ENCODE measurements around the gene DGKB.

Gene DGKB

GRCh38 chr7:14773729-14774271, 128.8 kb downstream of the DGKB start:
- H2BK12ac ChIP-seq (ENCODE audit: low read length in 2 of 2): no peak overlapping the region
- H2BK5ac ChIP-seq (ENCODE audit: low read depth, low read length, poor library complexity, severe bottlenecking): no peak overlapping the region
- no peak for DNase-seq
- no peak overlapping the region for H2AK5ac ChIP-seq (ENCODE audit: low read length, severe bottlenecking)
- H3K27ac ChIP-seq (ENCODE audit: low read length, poor library complexity, severe bottlenecking): no peak overlapping the region
- no peak overlapping the region for H3K4me3 ChIP-seq (ENCODE audit: insufficient read depth in 1 of 2, low read depth in 1 of 2, low read length in 2 of 2)
- no peaks in the 10 kb centered on the region for H3K36me3 ChIP-seq (ENCODE audit: control insufficient read depth in 1 of 2, insufficient read depth in 2 of 2, low read depth in 1 of 2, low read length in 2 of 2)
- WGBS: no CpG with 5 or more reads among the region's 2 CpGs
- no peak overlapping the region for H2BK15ac ChIP-seq (ENCODE audit: low read depth, poor library complexity, severe bottlenecking)
- H3K14ac ChIP-seq (ENCODE audit: low read length in 2 of 2): no peak overlapping the region
- H2BK120ac ChIP-seq (ENCODE audit: low read depth, low read length): no peak overlapping the region
- no peak overlapping the region for H4K91ac ChIP-seq (ENCODE audit: low read length)
- H2AFZ ChIP-seq (ENCODE audit: low read depth, low read length): no peak overlapping the region
- no peak overlapping the region for H4K8ac ChIP-seq (ENCODE audit: low read length)
- H3K9ac ChIP-seq (ENCODE audit: low read length): no peak overlapping the region
- H3K27me3 ChIP-seq (ENCODE audit: control insufficient read depth in 1 of 2, insufficient read depth in 1 of 2, low read length in 2 of 2): no peaks in the 10 kb centered on the region
- no peak overlapping the region for H3K4me2 ChIP-seq (ENCODE audit: low read length, poor library complexity, severe bottlenecking)
- H3K4ac ChIP-seq (ENCODE audit: low read depth in 1 of 2, low read length in 2 of 2): no peak overlapping the region
- H3K18ac ChIP-seq (ENCODE audit: low read depth in 1 of 2, low read length in 2 of 2): no peak overlapping the region
- no peaks in the 10 kb centered on the region for H3K4me1 ChIP-seq (ENCODE audit: control insufficient read depth, insufficient read depth, low read depth, low read length)
- H3K9me3 ChIP-seq (ENCODE audit: control insufficient read depth, low read length): peaks cover 8% of the 10 kb centered on the region
- no peak overlapping the region for H3K23ac ChIP-seq (ENCODE audit: low read length in 2 of 2)
- H3K79me1 ChIP-seq (replicated peaks; ENCODE audit: low read length, poor library complexity, severe bottlenecking): no peaks in the 10 kb centered on the region

- no peak overlapping the region for H3K23ac ChIP-seq (ENCODE audit: low read length in 2 of 2)
- H3K14ac ChIP-seq (ENCODE audit: low read length in 2 of 2): no peak overlapping the region
- no peak overlapping the region for H3K4me3 ChIP-seq (ENCODE audit: insufficient read depth in 1 of 2, low read depth in 1 of 2, low read length in 2 of 2)
- no peak overlapping the region for H2AFZ ChIP-seq (ENCODE audit: low read depth, low read length)
- H3K27ac ChIP-seq (ENCODE audit: low read length, poor library complexity, severe bottlenecking): no peak overlapping the region
- H3K27me3 ChIP-seq (ENCODE audit: control insufficient read depth in 1 of 2, insufficient read depth in 1 of 2, low read length in 2 of 2): no peaks in the 10 kb centered on the region
- H3K4ac ChIP-seq (ENCODE audit: low read depth in 1 of 2, low read length in 2 of 2): no peak overlapping the region
- WGBS: 96% methylated on average over 1 of the region's 2 CpGs
- H4K91ac ChIP-seq (ENCODE audit: low read length): no peak overlapping the region
- H3K18ac ChIP-seq (ENCODE audit: low read depth in 1 of 2, low read length in 2 of 2): no peak overlapping the region
- H2BK12ac ChIP-seq (ENCODE audit: low read length in 2 of 2): no peak overlapping the region
- no peak overlapping the region for H2BK15ac ChIP-seq (ENCODE audit: low read depth, poor library complexity, severe bottlenecking)
- H2BK120ac ChIP-seq (ENCODE audit: low read depth, low read length): no peak overlapping the region
- no peaks in the 10 kb centered on the region for H3K79me1 ChIP-seq (replicated peaks; ENCODE audit: low read length, poor library complexity, severe bottlenecking)
- no peak overlapping the region for H2AK5ac ChIP-seq (ENCODE audit: low read length, severe bottlenecking)
- H3K4me1 ChIP-seq (ENCODE audit: control insufficient read depth, insufficient read depth, low read depth, low read length): no peaks in the 10 kb centered on the region
- no peaks in the 10 kb centered on the region for H3K9me3 ChIP-seq (ENCODE audit: control insufficient read depth, low read length)
- no peaks in the 10 kb centered on the region for H3K36me3 ChIP-seq (ENCODE audit: control insufficient read depth in 1 of 2, insufficient read depth in 2 of 2, low read depth in 1 of 2, low read length in 2 of 2)
- DNase-seq: no peak
- H4K8ac ChIP-seq (ENCODE audit: low read length): no peak overlapping the region
- H2BK5ac ChIP-seq (ENCODE audit: low read depth, low read length, poor library complexity, severe bottlenecking): no peak overlapping the region
- H3K9ac ChIP-seq (ENCODE audit: low read length): no peak overlapping the region
- H3K4me2 ChIP-seq (ENCODE audit: low read length, poor library complexity, severe bottlenecking): no peak overlapping the region
Measured at GRCh38 chr7:14770614-14771013, 131.9 kb downstream of the DGKB start.

GRCh38 chr7:14769261-14769660, 133.3 kb downstream of the DGKB start:
- WGBS: no CpG with 5 or more reads among the region's 2 CpGs

GRCh38 chr7:14767716-14768425, 134.7 kb downstream of the DGKB start:
- no peak overlapping the region for H3K14ac ChIP-seq (ENCODE audit: low read length in 2 of 2)
- H2BK12ac ChIP-seq (ENCODE audit: low read length in 2 of 2): no peak overlapping the region
- H4K8ac ChIP-seq (ENCODE audit: low read length): no peak overlapping the region
- no peak overlapping the region for H3K4me2 ChIP-seq (ENCODE audit: low read length, poor library complexity, severe bottlenecking)
- no peak overlapping the region for H2BK15ac ChIP-seq (ENCODE audit: low read depth, poor library complexity, severe bottlenecking)
- no peak overlapping the region for H3K23ac ChIP-seq (ENCODE audit: low read length in 2 of 2)
- no peak overlapping the region for H2AK5ac ChIP-seq (ENCODE audit: low read length, severe bottlenecking)
- no peak overlapping the region for H3K4me3 ChIP-seq (ENCODE audit: insufficient read depth in 1 of 2, low read depth in 1 of 2, low read length in 2 of 2)
- no peak overlapping the region for H2BK120ac ChIP-seq (ENCODE audit: low read depth, low read length)
- no CpG with 5 or more reads among the region's 2 CpGs for WGBS
- H3K36me3 ChIP-seq (ENCODE audit: control insufficient read depth in 1 of 2, insufficient read depth in 2 of 2, low read depth in 1 of 2, low read length in 2 of 2): no peaks in the 10 kb centered on the region
- no peaks in the 10 kb centered on the region for H3K79me1 ChIP-seq (replicated peaks; ENCODE audit: low read length, poor library complexity, severe bottlenecking)
- H3K27me3 ChIP-seq (ENCODE audit: control insufficient read depth in 1 of 2, insufficient read depth in 1 of 2, low read length in 2 of 2): no peaks in the 10 kb centered on the region
- no peaks in the 10 kb centered on the region for H3K4me1 ChIP-seq (ENCODE audit: control insufficient read depth, insufficient read depth, low read depth, low read length)
- H3K27ac ChIP-seq (ENCODE audit: low read length, poor library complexity, severe bottlenecking): no peak overlapping the region
- H2BK5ac ChIP-seq (ENCODE audit: low read depth, low read length, poor library complexity, severe bottlenecking): no peak overlapping the region
- no peak overlapping the region for H3K4ac ChIP-seq (ENCODE audit: low read depth in 1 of 2, low read length in 2 of 2)
- no peak overlapping the region for H3K9ac ChIP-seq (ENCODE audit: low read length)
- no peak overlapping the region for H2AFZ ChIP-seq (ENCODE audit: low read depth, low read length)
- no peaks in the 10 kb centered on the region for H3K9me3 ChIP-seq (ENCODE audit: control insufficient read depth, low read length)
- H3K18ac ChIP-seq (ENCODE audit: low read depth in 1 of 2, low read length in 2 of 2): no peak overlapping the region
- no peak for DNase-seq
- no peak overlapping the region for H4K91ac ChIP-seq (ENCODE audit: low read length)

More at GRCh38 chr7:14769261-14769660, 133.3 kb downstream of the DGKB start:
- no peaks in the 10 kb centered on the region for H3K4me1 ChIP-seq (ENCODE audit: control insufficient read depth, insufficient read depth, low read depth, low read length)
- no peaks in the 10 kb centered on the region for H3K9me3 ChIP-seq (ENCODE audit: control insufficient read depth, low read length)
- no peak overlapping the region for H2BK120ac ChIP-seq (ENCODE audit: low read depth, low read length)
- H3K14ac ChIP-seq (ENCODE audit: low read length in 2 of 2): no peak overlapping the region
- no peak overlapping the region for H4K8ac ChIP-seq (ENCODE audit: low read length)
- no peak overlapping the region for H2AK5ac ChIP-seq (ENCODE audit: low read length, severe bottlenecking)
- H3K27ac ChIP-seq (ENCODE audit: low read length, poor library complexity, severe bottlenecking): no peak overlapping the region
- H3K4me2 ChIP-seq (ENCODE audit: low read length, poor library complexity, severe bottlenecking): no peak overlapping the region
- no peak overlapping the region for H3K9ac ChIP-seq (ENCODE audit: low read length)
- no peak overlapping the region for H3K4me3 ChIP-seq (ENCODE audit: insufficient read depth in 1 of 2, low read depth in 1 of 2, low read length in 2 of 2)
- H3K23ac ChIP-seq (ENCODE audit: low read length in 2 of 2): no peak overlapping the region
- no peak overlapping the region for H2BK5ac ChIP-seq (ENCODE audit: low read depth, low read length, poor library complexity, severe bottlenecking)
- H2AFZ ChIP-seq (ENCODE audit: low read depth, low read length): no peak overlapping the region
- H4K91ac ChIP-seq (ENCODE audit: low read length): no peak overlapping the region
- no peak for DNase-seq
- H2BK12ac ChIP-seq (ENCODE audit: low read length in 2 of 2): no peak overlapping the region
- H3K4ac ChIP-seq (ENCODE audit: low read depth in 1 of 2, low read length in 2 of 2): no peak overlapping the region
- no peaks in the 10 kb centered on the region for H3K79me1 ChIP-seq (replicated peaks; ENCODE audit: low read length, poor library complexity, severe bottlenecking)
- no peak overlapping the region for H2BK15ac ChIP-seq (ENCODE audit: low read depth, poor library complexity, severe bottlenecking)
- H3K18ac ChIP-seq (ENCODE audit: low read depth in 1 of 2, low read length in 2 of 2): no peak overlapping the region
- H3K27me3 ChIP-seq (ENCODE audit: control insufficient read depth in 1 of 2, insufficient read depth in 1 of 2, low read length in 2 of 2): no peaks in the 10 kb centered on the region
- H3K36me3 ChIP-seq (ENCODE audit: control insufficient read depth in 1 of 2, insufficient read depth in 2 of 2, low read depth in 1 of 2, low read length in 2 of 2): no peaks in the 10 kb centered on the region
